AG09309 (cell line): ENCODE results near the gene CYP2E1.
A peak's percentile ranks its signal among the peaks of the same experiment; 100 is the strongest.
"Not testable (repeated sequence)": the region's sequence is repeated elsewhere in the genome, so short reads cannot be mapped to it uniquely, and the experiment has no call there.

Source experiments
- DNase-seq: peaks from one replicate; pipeline ENCODE4 v3.0.0-alpha.2; 2010; ENCODE audit warnings: low read depth
- H3K4me3 ChIP-seq: 2 replicates; pipeline ENCODE4 v1.5.1; 2011; ENCODE audit warnings: mild to moderate bottlenecking, low read depth, low read length, moderate library complexity; ENCODE audit not compliant: control insufficient read depth
- CTCF ChIP-seq: IDR thresholded peaks from 2 replicates; pipeline ENCODE4 v1.5.1; 2011; ENCODE audit warnings: mild to moderate bottlenecking, low read depth, low read length, inconsistent platforms; ENCODE audit not compliant: insufficient read depth, control insufficient read depth; ENCODE audit errors: missing control alignments

Gene CYP2E1

GRCh38 chr10:133515471-133515870, 11.7 kb upstream of the CYP2E1 start:
- no peak overlapping the region for H3K4me3 ChIP-seq
- DNase-seq, result no peak
- no peak for TF ChIP-seq CTCF

GRCh38 chr10:133516057-133516456, 11.1 kb upstream of the CYP2E1 start:
- H3K4me3 ChIP-seq, result no peak overlapping the region
- TF ChIP-seq CTCF, result no peak
- no peak for DNase-seq

- not testable (repeated sequence) for DNase-seq, H3K4me3 ChIP-seq
Observed at GRCh38 chr10:133518517-133518916, 8.6 kb upstream of the CYP2E1 start.

GRCh38 chr10:133520193-133520738, 6.9 kb upstream of the CYP2E1 start:
- H3K4me3 ChIP-seq, result peak overlapping the region; percentile 28
- peak; percentile 75 for TF ChIP-seq CTCF
- no peak for DNase-seq

- TF ChIP-seq CTCF, result no peak
- no peak for DNase-seq
- H3K4me3 ChIP-seq, result no peak overlapping the region
Observed at GRCh38 chr10:133523631-133524203, 3.4 kb upstream of the CYP2E1 start.

GRCh38 chr10:133525444-133525843, 1.7 kb upstream of the CYP2E1 start:
- TF ChIP-seq CTCF, result no peak
- no peak for DNase-seq
- no peak overlapping the region for H3K4me3 ChIP-seq

GRCh38 chr10:133527771-133528271, 658 bp downstream of the CYP2E1 start:
- no peak for DNase-seq
- H3K4me3 ChIP-seq, result peak overlapping the region; percentile 29
- no peak for TF ChIP-seq CTCF
